Gastrocnemius medialis (tissue), 4 donors: ENCODE measurements around the gene VPS45. TPM values are rescaled to one million over a fixed set of nuclear protein-coding genes. Genes with fewer than 3 reads are reported as not detected.

Experiments used
- ATAC-seq, 2 donors: fragments of 150-250 bp; one replicate each; pipeline ENCODE4 v1.9.1; 2016
- DNase-seq, 2 donors: peaks; one replicate each; pipeline ENCODE4 v3.0.0-alpha.2; 2019
- H3K27ac ChIP-seq, 4 donors: fragments of 200-600 bp; sonication (generic); 1 replicate in 1 of 4; 2 replicates in 3 of 4; pipeline ENCODE4 v1.5.1; 2016 to 2018; ENCODE audit warnings: mild to moderate bottlenecking in 2 of 4, moderate library complexity in 1 of 4
- H3K27me3 ChIP-seq, 3 donors: fragments of 200-600 bp; sonication (generic) in 2 of 3; 1 replicate in 1 of 3; 2 replicates in 2 of 3; pipeline versions ENCODE4 v1.5.1 to v1.6.0; 2016 to 2019; ENCODE audit warnings: mild to moderate bottlenecking in 1 of 3, moderate library complexity in 1 of 3
- H3K36me3 ChIP-seq, 2 donors: fragments of 200-600 bp; sonication (generic) in 1 of 2; one replicate each; pipeline ENCODE4 v1.5.1; 2017 to 2018
- H3K4me1 ChIP-seq, 2 donors: fragments of 200-600 bp; sonication (generic) in 1 of 2; one replicate each; pipeline ENCODE4 v1.5.1; 2016 to 2017; ENCODE audit warnings: mild to moderate bottlenecking in 2 of 2
- H3K4me3 ChIP-seq, 4 donors: fragments of 200-600 bp; sonication (generic) in 3 of 4; 1 replicate in 1 of 4; 2 replicates in 3 of 4; pipeline ENCODE4 v1.5.1; 2016 to 2019; ENCODE audit warnings: mild to moderate bottlenecking in 2 of 4
- H3K9me3 ChIP-seq, 3 donors: fragments of 200-600 bp; sonication (generic) in 2 of 3; 1 replicate in 1 of 3; 2 replicates in 2 of 3; pipeline ENCODE4 v1.5.1; 2016 to 2019
- CTCF ChIP-seq, 5 experiments: fragments of 450-650 bp in 3 of 5; fragments of 200-600 bp in 2 of 5; sonication (generic) in 2 of 5; IDR thresholded peaks in 4 of 5; conservative IDR thresholded peaks in 1 of 5; 1 replicate in 4 of 5; 2 replicates in 1 of 5; pipeline ENCODE4 v1.5.1; 2016 to 2019; ENCODE audit warnings: antibody characterized with exemption in 5 of 5, mild to moderate bottlenecking in 3 of 5, moderate library complexity in 3 of 5
- POLR2A ChIP-seq, 2 donors: fragments of 450-650 bp; IDR thresholded peaks; one replicate each; pipeline ENCODE4 v1.6.1; 2017; ENCODE audit warnings: antibody characterized with exemption in 2 of 2, mild to moderate bottlenecking in 2 of 2, moderate library complexity in 2 of 2
- in situ Hi-C, 4 donors: fragments of 200-750 bp; cut with MboI; loops; one replicate each; pipeline versions ENCODE4 v1.15.0 to v1.8.0; 2017; ENCODE audit warnings: low sequenced_read_pairs in 4 of 4
- intact Hi-C: fragments of 100-400 bp; cut with DNase I; formaldehyde crosslinking; loops from one replicate; pipeline ENCODE4 v1.15.1; 2023; ENCODE audit warnings: low total_unique reads
- total RNA-seq, 4 donors: library from RNA; depleted of rRNA; stranded (reverse); fragments of >200 nt; gene quantifications; one replicate each; pipeline versions ENCODE4 v1.1.0 to v1.2.3, GENCODE V29; 2016

VPS45 gene
- total RNA-seq, 4 donors from 2014 or later = 17.0 to 30.3 (median 24.7) TPM

- H3K27me3 ChIP-seq = no peaks in the 10 kb centered on the region
- intact Hi-C loops (loop anchor here (5.0 kb wide), 1 partner anchor 75 kb away; no protein-coding TSS in a partner anchor), in situ Hi-C loops (no loop called here)
- no peaks in the 10 kb centered on the region for H3K9me3 ChIP-seq
- no peak overlapping the region for H3K27ac ChIP-seq
- H3K4me1 ChIP-seq = peaks cover 17 to 19% of the 10 kb centered on the region in 2 donors
- no peak for ATAC-seq
- no peak overlapping the region for H3K4me3 ChIP-seq
- peaks cover 0 to 45% of the 10 kb centered on the region in 2 donors for H3K36me3 ChIP-seq
- DNase-seq = no peak
- TF ChIP-seq POLR2A (IDR thresholded peaks at IDR 0.05) (no peak), CTCF (IDR thresholded peaks at IDR 0.05 in 4 of 5, conservative IDR thresholded peaks at IDR 0.05 in 1 of 5) (no peak)
Measured at GRCh38 chr1:150092180-150092791, 24.7 kb downstream of the VPS45 start.

- intact Hi-C loops (loop anchor here (5.0 kb wide), 1 partner anchor 73 kb away; no protein-coding TSS in a partner anchor), in situ Hi-C loops (no loop called here)
- Histone ChIP-seq H3K27me3 (no peaks in the 10 kb centered on the region), H3K4me1 (peaks cover 17 to 19% of the 10 kb centered on the region in 2 donors), H3K27ac (peak overlapping the region; percentile 71 to 79 (median 75)), H3K9me3 (no peaks in the 10 kb centered on the region), H3K4me3 (no peak overlapping the region), H3K36me3 (peaks cover 0 to 51% of the 10 kb centered on the region in 2 donors)
- no peak for TF ChIP-seq CTCF (IDR thresholded peaks at IDR 0.05 in 4 of 5, conservative IDR thresholded peaks at IDR 0.05 in 1 of 5)
- TF ChIP-seq POLR2A (IDR thresholded peaks at IDR 0.05) = no peak
- peak; percentile 13 to 24 for DNase-seq
- ATAC-seq = peak; percentile 89 to 96
Measured at GRCh38 chr1:150093805-150094204, 26.2 kb downstream of the VPS45 start.

GRCh38 chr1:150094734-150095265, 27.2 kb downstream of the VPS45 start:
- ATAC-seq = no peak
- in situ Hi-C loops (no loop called here), intact Hi-C loops (loop anchor here (5.0 kb wide), 1 partner anchor 73 kb away; no protein-coding TSS in a partner anchor)
- H3K27me3 ChIP-seq = no peaks in the 10 kb centered on the region
- no peak for TF ChIP-seq CTCF (IDR thresholded peaks at IDR 0.05 in 4 of 5, conservative IDR thresholded peaks at IDR 0.05 in 1 of 5)
- no peak for TF ChIP-seq POLR2A (IDR thresholded peaks at IDR 0.05)
- no peaks in the 10 kb centered on the region for H3K9me3 ChIP-seq
- H3K36me3 ChIP-seq = peaks cover 0 to 61% of the 10 kb centered on the region in 2 donors
- H3K4me1 ChIP-seq = peaks cover 17 to 19% of the 10 kb centered on the region in 2 donors
- no peak for DNase-seq
- H3K27ac ChIP-seq = no peak overlapping the region
- no peak overlapping the region for H3K4me3 ChIP-seq

GRCh38 chr1:150102986-150103385, 35.4 kb downstream of the VPS45 start:
- peaks cover 0 to 27% of the 10 kb centered on the region in 2 donors for H3K36me3 ChIP-seq
- no peaks in the 10 kb centered on the region for H3K9me3 ChIP-seq
- DNase-seq = no peak
- in situ Hi-C loops = no loop called here
- intact Hi-C loops = no loop called here
- no peaks in the 10 kb centered on the region for H3K4me1 ChIP-seq
- no peaks in the 10 kb centered on the region for H3K27me3 ChIP-seq
- H3K4me3 ChIP-seq = no peak overlapping the region
- ATAC-seq = no peak
- TF ChIP-seq CTCF (IDR thresholded peaks at IDR 0.05 in 4 of 5, conservative IDR thresholded peaks at IDR 0.05 in 1 of 5) (no peak), POLR2A (IDR thresholded peaks at IDR 0.05) (no peak)
- H3K27ac ChIP-seq = no peak overlapping the region
